ENCODE results near the gene PHF21A. TPM values are rescaled to one million over a fixed set of nuclear protein-coding genes. Genes with fewer than 3 reads are reported as not detected.

The PHF21A gene
- total RNA-seq, 1 donor from 2014 or later = 69.3 TPM

- no peak for TF ChIP-seq EZH2 (IDR thresholded peaks at IDR 0.05; ENCODE audit: insufficient read depth, low read length)
- TF ChIP-seq, protein P1, sequence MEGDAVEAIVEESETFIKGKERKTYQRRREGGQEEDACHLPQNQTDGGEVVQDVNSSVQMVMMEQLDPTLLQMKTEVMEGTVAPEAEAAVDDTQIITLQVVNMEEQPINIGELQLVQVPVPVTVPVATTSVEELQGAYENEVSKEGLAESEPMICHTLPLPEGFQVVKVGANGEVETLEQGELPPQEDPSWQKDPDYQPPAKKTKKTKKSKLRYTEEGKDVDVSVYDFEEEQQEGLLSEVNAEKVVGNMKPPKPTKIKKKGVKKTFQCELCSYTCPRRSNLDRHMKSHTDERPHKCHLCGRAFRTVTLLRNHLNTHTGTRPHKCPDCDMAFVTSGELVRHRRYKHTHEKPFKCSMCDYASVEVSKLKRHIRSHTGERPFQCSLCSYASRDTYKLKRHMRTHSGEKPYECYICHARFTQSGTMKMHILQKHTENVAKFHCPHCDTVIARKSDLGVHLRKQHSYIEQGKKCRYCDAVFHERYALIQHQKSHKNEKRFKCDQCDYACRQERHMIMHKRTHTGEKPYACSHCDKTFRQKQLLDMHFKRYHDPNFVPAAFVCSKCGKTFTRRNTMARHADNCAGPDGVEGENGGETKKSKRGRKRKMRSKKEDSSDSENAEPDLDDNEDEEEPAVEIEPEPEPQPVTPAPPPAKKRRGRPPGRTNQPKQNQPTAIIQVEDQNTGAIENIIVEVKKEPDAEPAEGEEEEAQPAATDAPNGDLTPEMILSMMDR (IDR thresholded peaks at IDR 0.05; ENCODE audit: insufficient read depth, low read depth, low read length) = no peak
- Histone ChIP-seq H3K9me3 (ENCODE audit: insufficient read depth, low read depth, low read length) (no peaks in the 10 kb centered on the region), H2AFZ (ENCODE audit: low read depth, low read length) (no peak overlapping the region), H3K79me2 (ENCODE audit: insufficient read depth, low read length) (no peaks in the 10 kb centered on the region), H3K4me1 (ENCODE audit: insufficient read depth, low read length) (no peaks in the 10 kb centered on the region), H4K20me1 (ENCODE audit: insufficient read depth, low read length) (no peaks in the 10 kb centered on the region), H3K4me3 (ENCODE audit: insufficient read depth, low read depth, low read length) (no peak overlapping the region), H3K27me3 (ENCODE audit: insufficient read depth, low read length) (peaks cover 9% of the 10 kb centered on the region), H3K9ac (ENCODE audit: low read length) (no peak overlapping the region), H3K36me3 (ENCODE audit: insufficient read depth, low read length) (no peaks in the 10 kb centered on the region), H3K4me2 (ENCODE audit: low read length) (no peak overlapping the region), H3K27ac (ENCODE audit: low read depth, low read length) (no peak overlapping the region)
- Mint-ChIP-seq H3K4me1 (ENCODE audit: low read depth, unreplicated experiment) (no peaks in the 10 kb centered on the region), H3K36me3 (ENCODE audit: low read depth, unreplicated experiment) (no peaks in the 10 kb centered on the region), H3K27ac (ENCODE audit: unreplicated experiment) (no peak overlapping the region), H3K27me3 (ENCODE audit: low read depth, unreplicated experiment) (peaks cover 15% of the 10 kb centered on the region), H3K9me3 (ENCODE audit: unreplicated experiment) (no peaks in the 10 kb centered on the region), H3K4me3 (ENCODE audit: unreplicated experiment) (no peak overlapping the region)
- FAIRE-seq (no peak), DNase-seq (ENCODE audit: low read depth) (no peak)
Measured at GRCh38 chr11:46134540-46134939, 13.3 kb upstream of the PHF21A start.

DNA sequence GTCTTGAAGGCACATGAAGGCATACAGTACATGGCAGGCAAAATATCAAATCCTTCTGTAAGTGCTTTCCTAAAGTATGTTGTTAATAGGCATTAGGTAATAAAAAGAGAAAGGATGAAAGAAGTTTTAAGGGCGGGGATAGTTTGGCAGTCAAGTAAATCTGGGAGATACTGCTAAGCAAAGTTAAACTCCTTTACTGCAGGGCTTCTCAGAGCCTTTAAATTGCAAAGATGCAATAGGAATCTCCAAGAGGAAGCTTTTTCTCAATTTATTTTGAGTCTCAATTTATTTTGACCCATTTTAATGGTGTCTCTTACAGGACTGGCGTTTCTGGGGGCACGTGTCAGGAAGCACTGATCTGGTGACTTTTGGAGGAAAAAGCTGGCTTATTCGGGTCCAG, 12.8 kb upstream of the PHF21A start:
- no peaks in the 10 kb centered on the region for H3K36me3 ChIP-seq (ENCODE audit: insufficient read depth, low read length)
- peaks cover 9% of the 10 kb centered on the region for H3K27me3 ChIP-seq (ENCODE audit: insufficient read depth, low read length)
- H3K9me3 ChIP-seq (ENCODE audit: insufficient read depth, low read depth, low read length) = no peaks in the 10 kb centered on the region
- H3K4me1 Mint-ChIP-seq (ENCODE audit: low read depth, unreplicated experiment) = no peaks in the 10 kb centered on the region
- no peak for FAIRE-seq
- TF ChIP-seq, protein P1 (IDR thresholded peaks at IDR 0.05; ENCODE audit: insufficient read depth, low read depth, low read length) = no peak
- no peak for TF ChIP-seq EZH2 (IDR thresholded peaks at IDR 0.05; ENCODE audit: insufficient read depth, low read length)
- H3K27ac Mint-ChIP-seq (ENCODE audit: unreplicated experiment) = no peak overlapping the region
- no peak overlapping the region for H3K4me3 ChIP-seq (ENCODE audit: insufficient read depth, low read depth, low read length)
- H4K20me1 ChIP-seq (ENCODE audit: insufficient read depth, low read length) = no peaks in the 10 kb centered on the region
- peaks cover 15% of the 10 kb centered on the region for H3K27me3 Mint-ChIP-seq (ENCODE audit: low read depth, unreplicated experiment)
- no peaks in the 10 kb centered on the region for H3K4me1 ChIP-seq (ENCODE audit: insufficient read depth, low read length)
- H3K36me3 Mint-ChIP-seq (ENCODE audit: low read depth, unreplicated experiment) = no peaks in the 10 kb centered on the region
- DNase-seq (ENCODE audit: low read depth) = no peak
- no peaks in the 10 kb centered on the region for H3K9me3 Mint-ChIP-seq (ENCODE audit: unreplicated experiment)
- H3K79me2 ChIP-seq (ENCODE audit: insufficient read depth, low read length) = no peaks in the 10 kb centered on the region
- no peak overlapping the region for H3K4me2 ChIP-seq (ENCODE audit: low read length)
- no peak overlapping the region for H3K4me3 Mint-ChIP-seq (ENCODE audit: unreplicated experiment)
- H2AFZ ChIP-seq (ENCODE audit: low read depth, low read length) = no peak overlapping the region
- H3K27ac ChIP-seq (ENCODE audit: low read depth, low read length) = no peak overlapping the region
- H3K9ac ChIP-seq (ENCODE audit: low read length) = no peak overlapping the region

- H3K4me3 Mint-ChIP-seq (ENCODE audit: unreplicated experiment) = no peak overlapping the region
- DNase-seq (ENCODE audit: low read depth) (no peak), FAIRE-seq (no peak)
- Histone ChIP-seq H3K4me1 (ENCODE audit: insufficient read depth, low read length) (no peaks in the 10 kb centered on the region), H3K4me3 (ENCODE audit: insufficient read depth, low read depth, low read length) (no peak overlapping the region), H3K79me2 (ENCODE audit: insufficient read depth, low read length) (no peaks in the 10 kb centered on the region), H3K9ac (ENCODE audit: low read length) (no peak overlapping the region), H3K36me3 (ENCODE audit: insufficient read depth, low read length) (no peaks in the 10 kb centered on the region), H4K20me1 (ENCODE audit: insufficient read depth, low read length) (no peaks in the 10 kb centered on the region), H2AFZ (ENCODE audit: low read depth, low read length) (no peak overlapping the region), H3K27me3 (ENCODE audit: insufficient read depth, low read length) (peaks cover 9% of the 10 kb centered on the region), H3K4me2 (ENCODE audit: low read length) (no peak overlapping the region), H3K27ac (ENCODE audit: low read depth, low read length) (no peak overlapping the region), H3K9me3 (ENCODE audit: insufficient read depth, low read depth, low read length) (no peaks in the 10 kb centered on the region)
- no peak for TF ChIP-seq EZH2 (IDR thresholded peaks at IDR 0.05; ENCODE audit: insufficient read depth, low read length)
- TF ChIP-seq, protein P1 (IDR thresholded peaks at IDR 0.05; ENCODE audit: insufficient read depth, low read depth, low read length) = no peak
- peaks cover 16% of the 10 kb centered on the region for H3K27me3 Mint-ChIP-seq (ENCODE audit: low read depth, unreplicated experiment)
- no peak overlapping the region for H3K27ac Mint-ChIP-seq (ENCODE audit: unreplicated experiment)
- H3K36me3 Mint-ChIP-seq (ENCODE audit: low read depth, unreplicated experiment) = no peaks in the 10 kb centered on the region
- no peaks in the 10 kb centered on the region for H3K9me3 Mint-ChIP-seq (ENCODE audit: unreplicated experiment)
- H3K4me1 Mint-ChIP-seq (ENCODE audit: low read depth, unreplicated experiment) = no peaks in the 10 kb centered on the region
Measured at GRCh38 chr11:46133119-46133518, 11.9 kb upstream of the PHF21A start.

Measured in astrocyte (in vitro differentiated cells and primary cell).